GM12874 (cell line): Measurements from ENCODE around the gene MAJIN.

ENCODE experiments used
- CTCF ChIP-seq: IDR thresholded peaks from 2 replicates; pipeline ENCODE4 v1.5.1; 2011; ENCODE audit warnings: low read depth, mild to moderate bottlenecking, control low read depth, low read length, moderate library complexity; ENCODE audit not compliant: insufficient read depth

MAJIN gene

GRCh38 chr11:64998690-64999431 lies 27.0 kb upstream of the MAJIN start:
- no peak for TF ChIP-seq CTCF

DNA sequence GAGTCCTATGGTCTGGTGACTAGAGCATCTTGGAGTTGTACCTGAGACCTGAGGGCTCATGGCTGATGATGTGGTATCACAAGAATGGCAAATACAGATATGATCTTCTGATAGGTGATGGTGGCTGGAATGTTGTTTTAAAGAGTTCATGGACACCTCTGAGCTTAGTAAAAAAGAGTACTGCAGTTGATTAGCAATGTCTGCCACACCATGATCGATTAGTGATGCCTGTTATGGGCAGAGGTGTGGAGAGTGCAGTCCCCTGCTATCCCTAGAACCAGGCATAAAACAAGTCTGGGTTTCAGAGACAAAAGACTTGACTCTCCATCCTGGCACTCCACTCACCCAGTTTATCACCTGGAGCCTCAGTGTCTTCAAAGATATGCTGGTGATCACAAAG lies 26.2 kb upstream of the MAJIN start:
- no peak for TF ChIP-seq CTCF

DNA sequence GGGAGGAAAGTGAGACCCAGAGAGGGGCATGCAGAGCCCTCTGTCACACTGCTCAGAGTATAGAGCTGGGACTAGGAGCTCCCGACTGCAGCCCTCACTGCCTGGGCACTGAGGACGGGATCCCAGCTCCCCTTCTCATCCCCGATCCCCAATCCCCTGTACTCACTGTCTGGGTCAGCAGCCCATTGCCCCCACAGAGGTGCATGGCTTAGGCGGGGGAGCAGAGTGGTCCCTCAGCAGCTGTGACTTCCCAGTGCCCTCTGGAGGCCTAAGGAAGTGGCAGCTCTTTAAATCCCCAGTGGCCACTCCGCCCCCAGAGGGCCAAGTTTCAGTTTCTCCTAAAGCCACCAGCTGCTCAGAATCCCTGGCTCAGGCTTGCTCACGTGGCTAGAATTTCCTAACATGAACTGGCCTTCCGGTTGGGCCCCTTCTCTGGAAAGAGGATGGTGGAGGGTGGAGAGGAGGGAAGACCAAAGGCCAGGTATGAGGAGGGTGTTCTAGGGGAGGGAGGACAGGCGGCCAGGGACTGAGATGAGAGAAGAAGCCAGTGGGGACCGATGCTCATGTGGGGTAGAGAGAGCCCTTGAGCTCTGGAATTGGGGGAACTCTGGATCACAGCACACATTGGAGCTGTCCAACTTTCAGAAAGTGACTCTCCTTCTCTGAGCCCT lies 24.9 kb upstream of the MAJIN start, which contains the start of gene BATF2:
TSS of gene BATF2 (minus strand) at position 262 of the 671 bp plus-strand sequence. CDS start at position 205, 57 bp downstream.
- peak; percentile 37; the same call in 1 of the 2 replicates for TF ChIP-seq CTCF

DNA sequence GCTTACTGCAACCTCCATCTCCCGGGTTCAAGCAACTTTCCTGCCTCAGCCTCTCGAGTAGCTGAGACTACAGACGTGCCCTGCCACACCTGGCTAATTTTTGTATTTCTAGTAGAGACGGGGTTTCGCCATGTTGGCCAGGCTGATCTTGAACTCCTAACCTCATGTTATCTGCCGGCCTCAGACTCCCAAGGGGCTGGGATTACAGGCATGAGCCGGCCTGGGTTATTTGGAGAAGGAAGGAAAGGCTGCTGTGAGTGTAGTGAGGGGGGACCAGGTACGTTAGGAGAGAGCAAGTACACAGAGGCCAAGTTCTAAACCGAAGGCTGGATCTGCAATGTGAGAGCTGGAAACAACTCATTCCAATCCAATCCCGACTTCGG lies 24.4 kb upstream of the MAJIN start:
- TF ChIP-seq CTCF = no peak

GRCh38 chr11:64994318-64994717 lies 22.4 kb upstream of the MAJIN start:
- TF ChIP-seq CTCF = no peak

GRCh38 chr11:64990222-64990923 lies 18.5 kb upstream of the MAJIN start:
- no peak for TF ChIP-seq CTCF

- no peak for TF ChIP-seq CTCF
Observed at GRCh38 chr11:64989416-64989815, 17.5 kb upstream of the MAJIN start.
